Measurements from ENCODE around the gene ETV5. TPM values are rescaled to one million over a fixed set of nuclear protein-coding genes. Genes with fewer than 3 reads are reported as not detected.

The ETV5 gene
- total and polyA plus RNA-seq, 2 of the 4 experiments (the other 2 are of a cell fraction): 15.7 to 20.1 TPM

DNA sequence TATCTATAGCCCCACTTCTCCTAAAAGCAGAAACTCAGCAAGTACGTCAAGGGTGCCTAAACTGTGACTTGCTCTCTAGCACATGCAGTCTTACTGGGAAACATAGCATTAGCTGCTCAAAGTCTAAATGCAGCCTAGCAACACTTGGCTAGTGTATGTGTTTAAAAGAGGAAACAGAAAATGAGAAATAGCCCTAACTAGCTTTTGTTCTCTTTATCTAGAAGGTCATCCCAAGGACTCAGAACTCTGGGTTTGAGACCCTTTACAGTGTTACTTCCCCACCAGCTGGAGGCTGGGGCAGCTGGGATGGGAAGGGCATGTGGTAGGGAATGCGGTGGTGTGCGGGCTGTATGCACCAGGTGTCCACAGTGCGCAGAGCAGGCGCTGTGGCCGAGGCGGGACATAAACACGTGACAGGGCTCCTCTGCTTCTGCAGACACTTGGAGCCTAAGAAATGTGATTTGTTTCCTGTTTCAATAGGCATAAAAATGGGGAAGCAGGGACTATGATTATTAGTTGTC is 13.3 kb downstream of the ETV5 start:
- Histone ChIP-seq H3K36me3 (ENCODE audit: control insufficient read depth, insufficient read depth, low read length) (peaks cover 4% of the 10 kb centered on the region), H4K91ac (ENCODE audit: insufficient read depth, low read depth, low read length) (no peak overlapping the region), H2BK20ac (ENCODE audit: low read depth, low read length) (no peak overlapping the region), H3K18ac (ENCODE audit: low read depth, low read length) (no peak overlapping the region), H3K79me1 (ENCODE audit: low read depth in 1 of 2, low read length in 2 of 2) (peaks cover 19 to 36% of the 10 kb centered on the region in 2 experiments), H3K14ac (replicated peaks; ENCODE audit: low read depth, low read length) (no peak overlapping the region), H2AFZ (replicated peaks; ENCODE audit: low read length, poor library complexity) (no peak overlapping the region), H2AK9ac (replicated peaks; ENCODE audit: low read depth, low read length, poor library complexity) (no peak overlapping the region), H4K20me1 (ENCODE audit: insufficient read depth, low read length) (peaks cover 4% of the 10 kb centered on the region; the same call in 1 of the 2 replicates), H3K27me3 (ENCODE audit: control insufficient read depth, insufficient read depth, low read length) (no peaks in the 10 kb centered on the region), H3K4ac (ENCODE audit: low read depth, low read length) (no peak overlapping the region), H3K56ac (ENCODE audit: extremely low read depth, insufficient read depth, low read length) (no peak overlapping the region), H2AK5ac (ENCODE audit: low read depth, low read length) (no peak overlapping the region), H2BK5ac (ENCODE audit: low read depth, low read length, poor library complexity, severe bottlenecking) (no peak overlapping the region), H3K4me2 (ENCODE audit: low read depth, low read length) (no peak overlapping the region), H3K27ac (ENCODE audit: insufficient read depth, low read length) (no peak overlapping the region), H3K4me1 (ENCODE audit: control insufficient read depth, insufficient read depth, low read length) (peaks cover 16% of the 10 kb centered on the region), H3K9me1 (ENCODE audit: insufficient read depth, low read length) (peaks cover 4% of the 10 kb centered on the region; the same call in 1 of the 2 replicates), H4K8ac (ENCODE audit: low read depth in 2 of 2, low read length in 2 of 2) (no peak overlapping the region), H4K5ac (ENCODE audit: low read depth, low read length) (no peak overlapping the region), H3K9ac (ENCODE audit: low read depth, low read length) (no peak overlapping the region), H3K23ac (ENCODE audit: low read depth, low read length) (no peak overlapping the region), H3K4me3 (ENCODE audit: insufficient read depth, low read depth, low read length) (no peak overlapping the region), H2BK120ac (ENCODE audit: low read depth, low read length) (no peak overlapping the region), H2BK15ac (ENCODE audit: low read depth, low read length) (no peak overlapping the region), H3K9me3 (ENCODE audit: control insufficient read depth, insufficient read depth, low read length) (no peaks in the 10 kb centered on the region)
- dilution Hi-C loops (cut with HindIII; ENCODE audit: low sequenced_read_pairs, unreplicated experiment): no loop called here
- DNase-seq (no peak), ATAC-seq (ENCODE audit: low read depth) (no peak)
- ChIA-PET POLR2A (ENCODE audit: unreplicated experiment) (no interaction called here), CTCF (no interaction called here)
- in situ Hi-C loops (cut with MboI; ENCODE audit: low sequenced_read_pairs): no loop called here
- no TSS peak for BruUV-seq (replicated peaks)
- TF ChIP-seq, protein P1, sequence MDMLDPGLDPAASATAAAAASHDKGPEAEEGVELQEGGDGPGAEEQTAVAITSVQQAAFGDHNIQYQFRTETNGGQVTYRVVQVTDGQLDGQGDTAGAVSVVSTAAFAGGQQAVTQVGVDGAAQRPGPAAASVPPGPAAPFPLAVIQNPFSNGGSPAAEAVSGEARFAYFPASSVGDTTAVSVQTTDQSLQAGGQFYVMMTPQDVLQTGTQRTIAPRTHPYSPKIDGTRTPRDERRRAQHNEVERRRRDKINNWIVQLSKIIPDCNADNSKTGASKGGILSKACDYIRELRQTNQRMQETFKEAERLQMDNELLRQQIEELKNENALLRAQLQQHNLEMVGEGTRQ (IDR thresholded peaks at IDR 0.05; ENCODE audit: low read depth, low read length): no peak
- no peak for TF ChIP-seq MXI1 (IDR thresholded peaks at IDR 0.05; ENCODE audit: borderline replicate concordance, low read depth, low read length)
- no peak for TF ChIP-seq MAFK (IDR thresholded peaks at IDR 0.05; ENCODE audit: low read depth, low read length)
- TF ChIP-seq POLR2A (IDR thresholded peaks at IDR 0.05; ENCODE audit: low read depth, low read length): no peak
- TF ChIP-seq, protein P2, sequence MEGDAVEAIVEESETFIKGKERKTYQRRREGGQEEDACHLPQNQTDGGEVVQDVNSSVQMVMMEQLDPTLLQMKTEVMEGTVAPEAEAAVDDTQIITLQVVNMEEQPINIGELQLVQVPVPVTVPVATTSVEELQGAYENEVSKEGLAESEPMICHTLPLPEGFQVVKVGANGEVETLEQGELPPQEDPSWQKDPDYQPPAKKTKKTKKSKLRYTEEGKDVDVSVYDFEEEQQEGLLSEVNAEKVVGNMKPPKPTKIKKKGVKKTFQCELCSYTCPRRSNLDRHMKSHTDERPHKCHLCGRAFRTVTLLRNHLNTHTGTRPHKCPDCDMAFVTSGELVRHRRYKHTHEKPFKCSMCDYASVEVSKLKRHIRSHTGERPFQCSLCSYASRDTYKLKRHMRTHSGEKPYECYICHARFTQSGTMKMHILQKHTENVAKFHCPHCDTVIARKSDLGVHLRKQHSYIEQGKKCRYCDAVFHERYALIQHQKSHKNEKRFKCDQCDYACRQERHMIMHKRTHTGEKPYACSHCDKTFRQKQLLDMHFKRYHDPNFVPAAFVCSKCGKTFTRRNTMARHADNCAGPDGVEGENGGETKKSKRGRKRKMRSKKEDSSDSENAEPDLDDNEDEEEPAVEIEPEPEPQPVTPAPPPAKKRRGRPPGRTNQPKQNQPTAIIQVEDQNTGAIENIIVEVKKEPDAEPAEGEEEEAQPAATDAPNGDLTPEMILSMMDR (conservative IDR thresholded peaks at IDR 0.05; ENCODE audit: low read depth, low read length): no peak
- no peak for TF ChIP-seq RCOR1 (IDR thresholded peaks at IDR 0.05; ENCODE audit: insufficient replicate concordance, low read length)
- no peak for TF ChIP-seq RFX5 (IDR thresholded peaks at IDR 0.05; ENCODE audit: low read depth, low read length)
- no peak for TF ChIP-seq RAD21 (IDR thresholded peaks at IDR 0.05; ENCODE audit: low read length)
- TF ChIP-seq NFE2L2 (IDR thresholded peaks at IDR 0.05; ENCODE audit: low read depth, low read length): no peak
- no peak for TF ChIP-seq BHLHE40 (IDR thresholded peaks at IDR 0.05; ENCODE audit: low read depth, low read length)
- no peak for TF ChIP-seq FOS (IDR thresholded peaks at IDR 0.05; ENCODE audit: low read depth, low read length)
- TF ChIP-seq CEBPB (IDR thresholded peaks at IDR 0.05; ENCODE audit: low read depth, low read length): no peak
- TF ChIP-seq CHD1 (IDR thresholded peaks at IDR 0.05; ENCODE audit: low read depth, low read length): no peak
- no peak for TF ChIP-seq MAZ (IDR thresholded peaks at IDR 0.05; ENCODE audit: borderline replicate concordance, low read depth, low read length)
- TF ChIP-seq, protein P3, sequence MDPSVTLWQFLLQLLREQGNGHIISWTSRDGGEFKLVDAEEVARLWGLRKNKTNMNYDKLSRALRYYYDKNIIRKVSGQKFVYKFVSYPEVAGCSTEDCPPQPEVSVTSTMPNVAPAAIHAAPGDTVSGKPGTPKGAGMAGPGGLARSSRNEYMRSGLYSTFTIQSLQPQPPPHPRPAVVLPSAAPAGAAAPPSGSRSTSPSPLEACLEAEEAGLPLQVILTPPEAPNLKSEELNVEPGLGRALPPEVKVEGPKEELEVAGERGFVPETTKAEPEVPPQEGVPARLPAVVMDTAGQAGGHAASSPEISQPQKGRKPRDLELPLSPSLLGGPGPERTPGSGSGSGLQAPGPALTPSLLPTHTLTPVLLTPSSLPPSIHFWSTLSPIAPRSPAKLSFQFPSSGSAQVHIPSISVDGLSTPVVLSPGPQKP (IDR thresholded peaks at IDR 0.05; ENCODE audit: borderline replicate concordance, low read depth, low read length): no peak
- TF ChIP-seq SMC3 (IDR thresholded peaks at IDR 0.05; ENCODE audit: low read depth, low read length): no peak
- WGBS, 2 experiments (ENCODE audit: extremely low coverage in 2 of 2, insufficient read length in 1 of 2): no CpG with 5 or more reads among the region's 8 CpGs
- intact Hi-C loops (cut with micrococcal nuclease): no loop called here

Measured in IMR-90 (cell line).